DND-41 (cell line): ENCODE measurements around the gene CACNA1F.

Source experiments
- CTCF ChIP-seq: IDR thresholded peaks from 2 replicates; pipeline ENCODE4 v1.5.1; 2012; ENCODE audit warnings: borderline replicate concordance, low read length, moderate library complexity, mild to moderate bottlenecking; ENCODE audit not compliant: poor library complexity, severe bottlenecking; ENCODE audit errors: extremely low read depth
- EZH2 ChIP-seq: IDR thresholded peaks from 3 replicates; pipeline ENCODE4 v1.6.1; 2012; ENCODE audit warnings: borderline replicate concordance, low read depth, mild to moderate bottlenecking, moderate library complexity, low read length, inconsistent platforms; ENCODE audit not compliant: severe bottlenecking

DNA sequence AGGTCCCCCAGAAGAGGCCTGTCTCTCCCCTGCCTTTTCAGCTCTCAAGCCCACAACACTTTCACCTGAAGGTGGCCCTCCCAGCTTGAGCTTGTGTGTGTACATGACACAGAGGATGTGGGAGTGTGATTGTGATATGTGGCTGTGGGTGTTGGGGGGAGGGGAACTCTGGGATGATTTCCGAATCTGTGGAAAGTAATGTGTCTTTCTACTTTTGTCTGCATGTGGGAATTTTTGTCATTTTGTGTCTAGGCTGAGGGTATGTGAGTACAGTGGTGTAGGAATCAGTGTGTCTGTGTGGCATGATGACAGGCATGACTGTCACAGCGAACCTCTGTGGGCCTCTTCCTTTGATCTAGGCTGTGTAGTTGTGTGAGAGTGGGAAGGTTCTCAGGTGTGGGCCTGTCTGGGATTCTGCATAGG lies 39.6 kb downstream of the CACNA1F start:
- TF ChIP-seq CTCF, result no peak
- TF ChIP-seq EZH2, result no peak
